SU-DHL-6 (cell line): ENCODE measurements around the gene SRGAP2B.
"Not testable (repeated sequence)": the region's sequence is repeated elsewhere in the genome, so short reads cannot be mapped to it uniquely, and the experiment has no call there.

ENCODE experiments used
- EZH2phosphoT487 ChIP-seq: fragments of 200-600 bp; sonication (generic), shearing (Covaris generic); conservative IDR thresholded peaks from 2 replicates; pipeline ENCODE4 v1.6.1; 2018; ENCODE audit warnings: mild to moderate bottlenecking, antibody characterized with exemption, low read length, moderate library complexity, mixed read lengths
- TF ChIP-seq, protein P1 (sequence below): fragments of 200-600 bp; sonication (generic); IDR thresholded peaks from one replicate; pipeline ENCODE4 v1.5.1; 2017; ENCODE audit warnings: antibody characterized with exemption, mild to moderate bottlenecking, low read length, moderate library complexity; ENCODE audit not compliant: insufficient read depth, poor library complexity, severe bottlenecking

DNA sequence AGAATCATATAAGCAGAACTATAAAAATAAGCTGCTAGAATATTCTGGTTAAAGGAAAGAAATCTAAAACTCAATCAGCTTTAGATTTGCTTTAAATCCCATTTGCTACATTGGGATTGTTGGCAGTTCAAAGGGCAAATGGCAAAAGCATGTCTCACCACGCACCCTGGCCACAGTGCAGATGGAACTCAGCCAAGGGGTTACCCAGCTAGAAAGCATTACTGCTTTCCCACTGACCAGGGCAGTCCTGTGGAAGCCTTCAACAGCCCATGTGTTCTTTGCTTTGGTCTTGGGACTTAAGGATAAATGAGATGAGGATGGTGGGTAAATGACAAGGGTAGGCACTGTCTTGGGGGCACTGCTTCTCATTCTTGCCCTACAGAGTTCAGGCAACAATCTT is 163.6 kb downstream of the SRGAP2B start:
- TF ChIP-seq EZH2phosphoT487 = not testable (repeated sequence)
- TF ChIP-seq, protein P1, sequence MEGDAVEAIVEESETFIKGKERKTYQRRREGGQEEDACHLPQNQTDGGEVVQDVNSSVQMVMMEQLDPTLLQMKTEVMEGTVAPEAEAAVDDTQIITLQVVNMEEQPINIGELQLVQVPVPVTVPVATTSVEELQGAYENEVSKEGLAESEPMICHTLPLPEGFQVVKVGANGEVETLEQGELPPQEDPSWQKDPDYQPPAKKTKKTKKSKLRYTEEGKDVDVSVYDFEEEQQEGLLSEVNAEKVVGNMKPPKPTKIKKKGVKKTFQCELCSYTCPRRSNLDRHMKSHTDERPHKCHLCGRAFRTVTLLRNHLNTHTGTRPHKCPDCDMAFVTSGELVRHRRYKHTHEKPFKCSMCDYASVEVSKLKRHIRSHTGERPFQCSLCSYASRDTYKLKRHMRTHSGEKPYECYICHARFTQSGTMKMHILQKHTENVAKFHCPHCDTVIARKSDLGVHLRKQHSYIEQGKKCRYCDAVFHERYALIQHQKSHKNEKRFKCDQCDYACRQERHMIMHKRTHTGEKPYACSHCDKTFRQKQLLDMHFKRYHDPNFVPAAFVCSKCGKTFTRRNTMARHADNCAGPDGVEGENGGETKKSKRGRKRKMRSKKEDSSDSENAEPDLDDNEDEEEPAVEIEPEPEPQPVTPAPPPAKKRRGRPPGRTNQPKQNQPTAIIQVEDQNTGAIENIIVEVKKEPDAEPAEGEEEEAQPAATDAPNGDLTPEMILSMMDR = not testable (repeated sequence)
